SH-SY5Y (cell line): ENCODE results near the gene HOXD1.

Experiments used
- GATA2 ChIP-seq: IDR thresholded peaks from 2 replicates; pipeline ENCODE4 v1.6.1; 2011; ENCODE audit warnings: mild to moderate bottlenecking, low read depth, low read length
- GATA3 ChIP-seq: IDR thresholded peaks from 2 replicates; pipeline ENCODE4 v1.6.1; 2011; ENCODE audit warnings: low read depth, mild to moderate bottlenecking, low read length, moderate library complexity

DNA sequence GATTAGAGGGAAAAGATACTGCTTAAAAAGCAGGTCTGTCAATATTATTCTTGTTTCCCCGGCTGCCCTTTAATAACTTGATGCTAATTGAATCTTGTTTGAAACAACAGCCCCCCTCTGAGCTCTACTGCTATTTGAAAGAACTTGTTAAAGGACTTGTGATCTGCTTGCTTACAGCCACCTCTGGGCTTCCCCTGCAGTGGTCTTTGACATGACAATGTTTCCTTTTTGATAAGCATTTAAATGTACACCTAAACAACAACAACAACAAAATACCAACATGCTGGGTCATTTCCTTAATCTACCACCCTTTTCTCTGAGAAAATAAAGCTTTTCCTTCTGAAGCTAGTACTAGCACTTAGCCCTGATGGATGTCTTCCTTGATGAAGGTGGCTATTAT lies 3.9 kb downstream of the HOXD1 start:
- no peak for TF ChIP-seq GATA3
- TF ChIP-seq GATA2 = no peak
